ENCODE measurements around the gene RFX2. TPM values are rescaled to one million over a fixed set of nuclear protein-coding genes. Genes with fewer than 3 reads are reported as not detected.

The RFX2 gene
- total RNA-seq, 1 experiment from 2014 or later: 13.7 TPM

- Mint-ChIP-seq H3K4me3 (ENCODE audit: low read depth, unreplicated experiment) (no peak overlapping the region), H3K27me3 (ENCODE audit: unreplicated experiment) (no peaks in the 10 kb centered on the region), H3K36me3 (ENCODE audit: insufficient read depth, unreplicated experiment) (peaks cover 16% of the 10 kb centered on the region), H3K27ac (ENCODE audit: unreplicated experiment) (no peak overlapping the region), H3K4me1 (ENCODE audit: low read depth, unreplicated experiment) (peaks cover 13% of the 10 kb centered on the region), H3K9me3 (ENCODE audit: low read depth, unreplicated experiment) (no peaks in the 10 kb centered on the region)
- no peak for DNase-seq
- BruUV-seq (replicated peaks): no TSS peak
- CTCF ChIA-PET: no interaction called here
- TF ChIP-seq CTCF (IDR thresholded peaks at IDR 0.05; ENCODE audit: unreplicated experiment): no peak
- intact Hi-C loops (cut with micrococcal nuclease; ENCODE audit: unreplicated experiment): no loop called here
Measured at GRCh38 chr19:5953030-5953589, 157.2 kb downstream of the RFX2 start.

- CTCF ChIA-PET: no interaction called here
- no peak for DNase-seq
- H3K27me3 Mint-ChIP-seq (ENCODE audit: unreplicated experiment): no peaks in the 10 kb centered on the region
- H3K36me3 Mint-ChIP-seq (ENCODE audit: insufficient read depth, unreplicated experiment): peaks cover 12% of the 10 kb centered on the region
- H3K4me1 Mint-ChIP-seq (ENCODE audit: low read depth, unreplicated experiment): peaks cover 7% of the 10 kb centered on the region
- H3K9me3 Mint-ChIP-seq (ENCODE audit: low read depth, unreplicated experiment): no peaks in the 10 kb centered on the region
- BruUV-seq (replicated peaks): no TSS peak
- no peak for TF ChIP-seq CTCF (IDR thresholded peaks at IDR 0.05; ENCODE audit: unreplicated experiment)
- intact Hi-C loops (cut with micrococcal nuclease; ENCODE audit: unreplicated experiment): no loop called here
- no peak overlapping the region for H3K4me3 Mint-ChIP-seq (ENCODE audit: low read depth, unreplicated experiment)
- H3K27ac Mint-ChIP-seq (ENCODE audit: unreplicated experiment): no peak overlapping the region
Measured at GRCh38 chr19:5952193-5953029, 157.9 kb downstream of the RFX2 start.

- intact Hi-C loops (cut with micrococcal nuclease; ENCODE audit: unreplicated experiment): no loop called here
- no TSS peak for BruUV-seq (replicated peaks)
- no peak overlapping the region for H3K4me3 Mint-ChIP-seq (ENCODE audit: low read depth, unreplicated experiment)
- no peaks in the 10 kb centered on the region for H3K9me3 Mint-ChIP-seq (ENCODE audit: low read depth, unreplicated experiment)
- H3K27ac Mint-ChIP-seq (ENCODE audit: unreplicated experiment): no peak overlapping the region
- H3K36me3 Mint-ChIP-seq (ENCODE audit: insufficient read depth, unreplicated experiment): peaks cover 12% of the 10 kb centered on the region
- CTCF ChIA-PET: no interaction called here
- no peak for TF ChIP-seq CTCF (IDR thresholded peaks at IDR 0.05; ENCODE audit: unreplicated experiment)
- H3K27me3 Mint-ChIP-seq (ENCODE audit: unreplicated experiment): no peaks in the 10 kb centered on the region
- DNase-seq: no peak
- H3K4me1 Mint-ChIP-seq (ENCODE audit: low read depth, unreplicated experiment): peaks cover 7% of the 10 kb centered on the region
Measured at GRCh38 chr19:5951338-5951861, 158.9 kb downstream of the RFX2 start.

- no peak for DNase-seq
- no peaks in the 10 kb centered on the region for H3K9me3 Mint-ChIP-seq (ENCODE audit: low read depth, unreplicated experiment)
- no peak overlapping the region for H3K27ac Mint-ChIP-seq (ENCODE audit: unreplicated experiment)
- H3K4me1 Mint-ChIP-seq (ENCODE audit: low read depth, unreplicated experiment): peaks cover 7% of the 10 kb centered on the region
- H3K27me3 Mint-ChIP-seq (ENCODE audit: unreplicated experiment): no peaks in the 10 kb centered on the region
- TF ChIP-seq CTCF (IDR thresholded peaks at IDR 0.05; ENCODE audit: unreplicated experiment): no peak
- CTCF ChIA-PET: no interaction called here
- H3K36me3 Mint-ChIP-seq (ENCODE audit: insufficient read depth, unreplicated experiment): peaks cover 14% of the 10 kb centered on the region
- BruUV-seq (replicated peaks): no TSS peak
- no peak overlapping the region for H3K4me3 Mint-ChIP-seq (ENCODE audit: low read depth, unreplicated experiment)
- intact Hi-C loops (cut with micrococcal nuclease; ENCODE audit: unreplicated experiment): no loop called here
Measured at GRCh38 chr19:5950741-5951140, 159.6 kb downstream of the RFX2 start.

Data from Calu3 (cell line).